ENCODE measurements around the gene RHBDD2.
"Not testable (repeated sequence)": the region's sequence is repeated elsewhere in the genome, so short reads cannot be mapped to it uniquely, and the experiment has no call there.

Gene RHBDD2

GRCh38 chr7:75883265-75883824 lies 4.5 kb downstream of the RHBDD2 start:
- intact Hi-C loops (cut with DNase I), result loop anchor here (10.0 kb wide), 1 partner anchor 111 kb away; the partner anchor contains the start of gene TMEM120A

DNA sequence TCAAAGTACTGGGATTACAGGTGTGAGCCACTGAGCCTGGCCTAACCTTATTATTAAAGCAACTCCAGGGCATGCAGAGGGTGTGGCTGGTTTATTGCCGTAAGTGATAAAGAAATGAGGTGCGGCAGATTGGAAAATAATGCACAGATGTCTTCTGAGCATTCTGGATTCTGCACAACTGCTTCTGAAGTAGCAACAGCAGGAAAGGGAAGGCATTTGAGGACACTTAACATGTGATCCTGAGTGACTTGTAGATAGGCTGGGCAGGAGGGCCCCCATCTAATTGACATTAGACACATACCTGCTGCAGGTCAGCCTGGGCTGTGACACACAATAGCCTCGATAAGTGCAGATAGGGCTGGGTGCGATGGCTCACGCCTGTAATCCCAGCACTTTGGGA lies 5.6 kb downstream of the RHBDD2 start:
- intact Hi-C loops (cut with DNase I), result loop anchor here (10.0 kb wide), 1 partner anchor 110 kb away; the partner anchor contains the start of gene TMEM120A

More at GRCh38 chr7:75883265-75883824, 4.5 kb downstream of the RHBDD2 start:
- DNase-seq, result peak in 10 of 42 donors; percentile 21 to 63 (median 36)

GRCh38 chr7:75885036-75885435 lies 6.2 kb downstream of the RHBDD2 start:
- intact Hi-C loops (cut with DNase I), result loop anchor here (10.0 kb wide), 1 partner anchor 110 kb away; the partner anchor contains the start of gene TMEM120A

More for the DNA sequence above, 5.6 kb downstream of the RHBDD2 start:
- DNase-seq, result no peak

GRCh38 chr7:75887669-75888369 lies 9.0 kb downstream of the RHBDD2 start:
- DNase-seq, result no peak
- intact Hi-C loops (cut with DNase I), result loop anchor here (10.0 kb wide), 1 partner anchor 107 kb away; the partner anchor contains the start of gene TMEM120A

More at GRCh38 chr7:75885036-75885435, 6.2 kb downstream of the RHBDD2 start:
- no peak for DNase-seq

GRCh38 chr7:75888464-75889222 lies 9.8 kb downstream of the RHBDD2 start:
- peak in 41 of 42 donors; percentile 51 to 91 (median 76) for DNase-seq
- intact Hi-C loops (cut with DNase I), result loop anchor here (10.0 kb wide), 1 partner anchor 106 kb away; the partner anchor contains the start of gene TMEM120A

- DNase-seq, result peak in 1 of 42 donors; percentile 8
- intact Hi-C loops (cut with DNase I), result loop anchor here (10.0 kb wide), 1 partner anchor 105 kb away; the partner anchor contains the start of gene TMEM120A
Measured at GRCh38 chr7:75889223-75889825, 10.5 kb downstream of the RHBDD2 start.

DNA sequence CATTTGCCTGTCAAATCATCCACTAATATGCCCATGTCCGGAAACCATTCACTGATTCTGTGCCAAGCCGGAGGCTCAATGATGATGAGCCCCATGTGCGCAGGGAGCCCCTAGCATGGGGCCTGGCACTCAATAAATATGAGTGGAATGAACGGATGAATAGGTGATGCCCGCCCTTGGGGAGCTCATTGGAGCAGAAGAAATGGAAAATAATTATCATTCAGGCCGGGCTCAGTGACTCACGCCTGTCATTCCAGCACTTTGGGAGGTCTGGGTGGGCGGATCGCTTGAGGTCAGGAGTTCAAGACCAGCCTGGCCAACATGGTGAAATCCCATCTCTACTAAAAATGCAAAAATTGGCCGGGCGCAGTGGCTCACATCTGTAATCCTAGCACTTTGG lies 11.0 kb downstream of the RHBDD2 start:
- DNase-seq, result peak in 3 of 42 donors; percentile 20 to 53 (median 33)
- intact Hi-C loops (cut with DNase I), result loop anchor here (10.0 kb wide), 1 partner anchor 105 kb away; the partner anchor contains the start of gene TMEM120A

DNA sequence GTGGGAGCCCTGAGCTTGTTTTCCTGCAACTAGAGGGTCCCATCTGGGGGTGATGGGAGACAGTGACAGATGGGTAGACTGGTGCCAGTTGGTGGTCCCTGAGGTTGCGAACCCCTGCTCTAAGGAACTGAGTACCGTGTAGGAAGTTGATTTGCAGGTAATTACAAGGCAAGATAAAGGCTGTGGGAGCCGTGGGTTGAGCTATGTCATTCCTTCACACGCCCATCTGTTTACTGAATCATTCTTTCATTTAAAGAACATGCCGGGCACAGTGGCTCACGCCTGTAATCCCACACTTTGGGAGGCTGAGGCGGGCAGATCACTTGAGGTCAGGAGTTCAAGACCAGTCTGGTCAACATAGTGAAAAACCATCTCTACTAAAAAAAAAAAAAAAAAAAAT lies 12.4 kb downstream of the RHBDD2 start:
- peak in 12 of 42 donors; percentile 20 to 69 (median 44) for DNase-seq
- intact Hi-C loops (cut with DNase I), result not testable (repeated sequence)

DNA sequence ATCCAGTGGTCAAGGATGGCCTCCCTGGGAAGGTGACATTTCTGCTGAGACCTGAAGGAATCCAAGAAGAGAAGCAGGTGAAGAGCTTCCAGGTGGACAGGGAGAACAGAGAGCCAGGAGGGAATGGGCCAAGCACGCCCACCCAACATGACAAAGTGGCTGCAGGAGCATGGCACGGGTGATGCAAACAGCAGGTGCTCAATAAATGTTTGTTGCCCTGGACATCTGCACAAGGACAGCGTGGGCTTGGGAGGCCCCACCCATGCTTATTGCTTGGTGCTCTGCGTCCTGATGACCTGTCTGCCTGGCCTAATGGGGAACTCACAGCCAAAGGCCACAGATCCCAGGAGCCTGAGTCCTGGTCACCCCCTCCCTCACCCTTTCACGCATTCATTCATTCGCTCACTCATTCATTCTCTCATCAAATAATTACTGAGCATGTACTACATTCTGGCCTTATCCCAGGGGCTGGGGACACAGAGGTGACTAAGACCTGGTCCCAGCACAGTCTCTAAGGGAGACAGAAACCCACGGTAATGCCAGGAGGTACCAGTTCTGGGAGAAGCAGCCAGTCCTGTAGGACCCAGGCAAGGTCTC lies 13.1 kb downstream of the RHBDD2 start:
- intact Hi-C loops (cut with DNase I), result no loop called here
- no peak for DNase-seq

DNA sequence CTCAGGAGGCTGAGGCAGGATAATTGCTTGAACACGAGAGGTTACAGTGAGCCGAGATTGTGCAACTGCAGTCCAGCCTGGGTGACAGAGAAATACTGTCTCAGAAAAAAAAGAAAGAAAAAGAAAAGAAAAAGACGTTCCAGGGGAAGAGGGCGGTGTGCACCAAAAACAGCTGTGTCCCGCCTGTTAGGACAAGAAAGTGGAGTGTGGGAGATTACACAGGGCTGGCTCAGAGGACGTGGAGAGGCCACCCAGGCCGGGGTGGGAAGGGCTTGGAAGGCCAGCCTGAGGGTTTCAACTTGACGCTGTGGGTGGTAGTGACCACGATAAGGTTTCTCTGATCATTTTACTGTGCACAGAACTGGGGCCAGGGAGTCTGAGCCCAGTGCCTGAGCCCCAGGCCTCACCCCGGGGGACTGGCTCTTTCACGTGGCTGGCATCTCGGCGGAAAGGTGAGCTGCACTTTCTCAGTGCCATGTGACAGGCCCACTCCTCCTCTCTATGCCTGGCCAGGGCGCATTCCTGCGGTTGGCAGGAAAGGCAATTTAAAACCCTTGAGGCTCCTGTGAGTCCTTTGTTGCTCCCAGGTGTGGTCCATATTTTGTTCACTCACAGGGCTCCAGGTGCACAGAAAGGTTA lies 13.9 kb downstream of the RHBDD2 start:
- intact Hi-C loops (cut with DNase I), result no loop called here
- no peak for DNase-seq

GRCh38 chr7:75896803-75897327 lies 18.0 kb downstream of the RHBDD2 start:
- intact Hi-C loops (cut with DNase I), result no loop called here
- no peak for DNase-seq

DNA sequence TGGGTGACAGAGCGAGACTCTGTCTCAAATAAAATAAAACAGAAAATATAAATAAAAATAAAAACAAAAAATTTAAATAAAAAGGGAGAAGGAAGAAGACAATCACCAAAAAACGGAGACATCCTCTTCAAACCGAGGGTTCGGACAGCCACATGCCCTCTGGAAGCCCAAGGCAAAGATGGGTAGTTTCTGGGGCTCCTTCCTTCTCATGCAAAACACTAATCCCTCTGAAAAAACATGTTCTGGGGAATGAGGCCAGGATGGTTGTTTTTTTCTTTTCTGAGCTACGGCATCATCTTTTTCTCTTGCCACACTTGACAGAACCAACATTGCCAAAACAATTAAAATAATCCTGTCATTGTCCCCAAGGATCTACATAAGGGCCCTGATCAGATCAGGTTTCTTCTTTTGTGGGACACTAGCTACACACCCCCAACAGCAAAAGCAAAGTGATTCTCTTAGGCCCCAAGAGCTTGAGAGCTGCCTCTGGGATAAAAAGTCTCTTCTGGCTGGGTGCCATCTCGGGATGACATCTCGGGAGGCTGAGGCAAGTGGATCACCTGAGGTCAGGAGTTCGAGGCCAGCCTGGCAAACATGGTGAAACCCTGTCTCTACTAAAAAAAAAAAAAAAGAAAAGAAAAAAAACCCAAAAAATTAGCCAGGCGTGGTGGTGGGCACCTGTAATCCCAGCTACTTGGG lies 21.9 kb downstream of the RHBDD2 start:
- intact Hi-C loops (cut with DNase I), result no loop called here
- no peak for DNase-seq

DNA sequence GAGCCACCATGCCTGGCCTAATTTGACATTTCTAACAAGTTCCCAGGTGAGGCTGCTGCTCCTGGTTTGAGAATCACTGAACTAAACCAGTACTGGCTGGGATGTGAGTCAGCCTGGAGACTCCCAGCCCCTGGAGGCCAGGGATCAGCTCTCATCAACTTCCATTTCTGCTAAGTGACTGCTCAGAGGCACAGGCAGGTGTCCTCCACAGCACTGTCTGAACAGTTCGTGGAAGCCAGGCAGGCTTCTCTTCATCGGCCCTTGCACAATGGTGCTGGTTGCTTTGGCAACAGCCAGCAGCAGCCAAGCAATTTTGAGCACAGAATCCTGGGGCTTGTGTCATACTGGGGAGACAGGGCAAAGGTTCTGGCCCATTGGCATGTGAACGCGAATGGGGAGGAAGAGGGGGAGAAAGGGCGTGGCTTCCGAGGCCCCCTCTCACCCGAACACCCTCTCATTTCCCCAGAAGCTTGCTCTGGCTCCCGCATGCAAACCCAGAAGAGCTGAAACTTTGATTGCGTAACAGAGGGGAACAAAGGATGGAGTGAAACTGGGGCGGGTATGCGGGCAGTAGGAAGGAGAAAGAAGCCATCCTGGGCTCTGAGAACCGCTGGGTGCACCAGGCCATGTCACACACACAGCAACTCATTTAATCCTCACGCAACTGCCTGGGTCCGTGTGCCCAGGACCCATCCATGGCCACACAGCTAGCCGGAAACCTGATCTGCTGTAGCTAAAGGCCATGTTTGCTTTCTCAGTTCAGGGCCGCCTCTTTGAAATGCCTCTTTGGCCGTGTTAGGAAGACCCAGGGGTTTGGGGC lies 27.2 kb downstream of the RHBDD2 start:
- peak in 41 of 42 donors; percentile 43 to 92 (median 72) for DNase-seq
- intact Hi-C loops (cut with DNase I), result no loop called here

GRCh38 chr7:75906991-75907667 lies 28.3 kb downstream of the RHBDD2 start:
- no peak for DNase-seq
- intact Hi-C loops (cut with DNase I), result no loop called here

DNA sequence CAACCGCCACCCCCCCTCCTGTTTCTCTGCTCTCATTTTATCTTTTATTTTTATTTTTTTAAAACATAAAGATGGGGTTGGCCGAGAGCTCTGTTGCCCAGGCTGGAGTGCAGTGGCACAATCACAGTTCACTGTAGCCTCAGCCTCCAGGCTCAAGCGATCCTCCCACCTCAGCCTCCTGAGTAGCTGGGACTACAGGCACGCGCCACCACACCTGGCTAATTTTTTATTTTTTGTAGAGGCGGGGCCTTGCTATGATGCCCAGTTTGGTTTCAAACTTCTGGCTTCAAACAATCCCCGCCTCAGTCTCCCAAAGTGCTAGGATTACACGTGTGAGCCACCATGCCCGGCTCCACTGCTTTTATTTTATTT lies 28.8 kb downstream of the RHBDD2 start:
- intact Hi-C loops (cut with DNase I); DNase-seq: not testable (repeated sequence)

Data from head of caudate nucleus (tissue), 42 donors.